SW480 (cell line): Measurements from ENCODE around the gene SPTBN1.
A peak's percentile ranks its signal among the peaks of the same experiment; 100 is the strongest.
"Not testable (repeated sequence)": the region's sequence is repeated elsewhere in the genome, so short reads cannot be mapped to it uniquely, and the experiment has no call there.

Experiments used
- DNase-seq: peaks from one replicate; pipeline ENCODE4 v3.0.0-alpha.2; 2016; ENCODE audit warnings: low spot score

The SPTBN1 gene

DNA sequence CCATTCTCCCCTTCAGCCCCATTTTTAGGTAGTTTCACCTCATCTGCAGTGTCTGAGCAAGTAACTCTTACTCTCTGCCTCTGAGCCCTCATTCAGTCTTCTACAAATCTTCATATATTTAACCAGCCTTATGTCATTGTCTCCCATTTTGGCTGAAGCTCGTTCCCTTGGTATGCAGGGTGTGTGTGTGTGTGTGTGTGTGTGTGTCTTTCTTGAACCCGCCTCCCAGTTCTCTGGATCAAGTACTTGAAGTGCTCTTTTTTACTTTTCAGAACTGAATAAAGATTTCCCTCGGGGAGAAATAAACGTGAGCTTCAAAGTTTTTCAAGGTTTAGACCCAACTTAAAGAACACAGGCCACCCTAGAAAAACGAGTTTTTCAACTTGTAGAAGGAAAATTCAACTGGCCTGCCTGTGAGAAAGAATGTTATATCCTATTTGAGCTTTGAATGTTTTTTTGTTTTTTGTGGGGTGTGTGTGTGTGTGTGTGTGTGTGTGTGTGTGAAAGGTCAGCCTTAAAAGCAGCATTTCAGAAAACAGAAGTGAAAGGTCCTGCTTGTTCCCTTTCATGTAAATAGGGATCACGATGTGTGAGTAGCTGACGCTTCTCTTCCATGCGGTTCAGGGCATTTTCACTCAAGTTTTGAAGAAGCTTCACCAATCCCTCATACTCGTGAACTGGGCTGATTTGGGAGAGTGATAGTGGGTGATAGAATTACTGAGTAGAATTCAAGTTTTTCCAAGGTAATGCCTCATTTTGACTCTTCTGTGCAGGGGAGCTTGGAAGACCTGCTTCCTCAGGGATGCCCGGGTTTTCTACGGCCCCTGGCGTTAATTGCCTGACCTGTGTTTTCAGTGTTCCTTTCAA lies 216.7 kb downstream of the SPTBN1 start:
- no peak for DNase-seq

- no peak for DNase-seq
These were observed 217.4 kb downstream of the SPTBN1 start for GRCh38 chr2:54673501-54673998.

GRCh38 chr2:54675281-54675680 lies 219.2 kb downstream of the SPTBN1 start:
- DNase-seq: no peak

DNA sequence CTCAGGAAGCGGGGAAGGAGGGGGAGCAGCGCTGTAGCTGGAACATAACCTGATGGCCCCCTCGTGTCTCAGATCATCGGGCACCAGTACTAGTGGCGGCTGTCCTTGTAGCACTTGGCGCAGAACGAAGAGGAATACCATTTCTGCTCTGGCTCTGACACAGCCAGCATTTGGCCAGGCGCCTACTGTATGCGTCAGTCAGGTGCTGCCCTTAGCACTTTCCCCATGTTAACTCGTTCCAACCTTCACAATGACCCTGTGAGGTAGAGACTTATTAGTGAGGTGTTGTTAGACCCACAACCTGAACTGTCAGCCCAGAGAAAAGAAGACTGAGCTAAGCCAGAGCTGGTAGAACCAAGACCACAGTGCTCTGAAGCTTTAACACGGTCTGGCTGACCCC lies 219.6 kb downstream of the SPTBN1 start:
- DNase-seq: no peak

DNA sequence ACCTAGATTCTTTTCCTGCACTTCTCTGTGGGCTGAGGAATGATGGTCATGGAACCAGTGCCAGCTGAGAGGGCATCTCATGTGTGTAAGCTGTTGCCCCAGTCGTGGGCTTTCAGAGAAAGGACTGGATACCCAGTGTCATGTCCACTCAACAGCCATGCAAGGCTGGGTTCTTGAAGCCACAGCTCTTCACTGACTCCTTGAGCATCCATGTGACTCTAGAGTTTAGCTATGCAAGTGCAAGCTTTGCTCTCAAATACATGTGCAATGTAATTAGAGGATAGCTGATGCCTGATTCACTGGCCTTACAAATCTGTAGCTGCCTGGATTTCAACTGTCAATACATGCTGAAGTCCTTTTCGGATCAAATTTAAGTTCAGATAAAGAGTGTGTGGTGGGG lies 220.5 kb downstream of the SPTBN1 start:
- DNase-seq: no peak

GRCh38 chr2:54677476-54678265 lies 221.5 kb downstream of the SPTBN1 start:
- DNase-seq: no peak

DNA sequence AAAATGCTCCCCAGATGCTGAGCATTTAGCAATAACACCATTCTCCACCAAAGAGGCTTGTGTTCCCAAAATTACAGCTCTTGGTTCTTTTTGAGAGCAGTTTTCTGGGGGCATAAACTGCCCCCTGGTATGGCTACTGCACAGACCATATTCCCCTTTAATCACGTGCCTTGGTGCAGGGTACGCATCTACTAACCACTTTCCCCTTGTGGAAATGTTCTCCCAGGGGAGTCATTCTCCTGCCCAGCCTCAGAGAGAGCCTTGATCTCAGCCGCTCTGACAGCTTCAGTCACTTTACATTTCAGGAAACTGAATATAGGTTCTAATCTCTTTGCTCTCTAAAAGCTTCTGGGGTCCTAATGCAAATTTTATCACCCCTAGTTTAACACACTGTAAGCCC lies 222.6 kb downstream of the SPTBN1 start:
- DNase-seq: no peak

- DNase-seq: no peak
These were observed 224.4 kb downstream of the SPTBN1 start for GRCh38 chr2:54680397-54681041.

GRCh38 chr2:54681416-54681815 lies 225.3 kb downstream of the SPTBN1 start:
- DNase-seq: no peak

DNA sequence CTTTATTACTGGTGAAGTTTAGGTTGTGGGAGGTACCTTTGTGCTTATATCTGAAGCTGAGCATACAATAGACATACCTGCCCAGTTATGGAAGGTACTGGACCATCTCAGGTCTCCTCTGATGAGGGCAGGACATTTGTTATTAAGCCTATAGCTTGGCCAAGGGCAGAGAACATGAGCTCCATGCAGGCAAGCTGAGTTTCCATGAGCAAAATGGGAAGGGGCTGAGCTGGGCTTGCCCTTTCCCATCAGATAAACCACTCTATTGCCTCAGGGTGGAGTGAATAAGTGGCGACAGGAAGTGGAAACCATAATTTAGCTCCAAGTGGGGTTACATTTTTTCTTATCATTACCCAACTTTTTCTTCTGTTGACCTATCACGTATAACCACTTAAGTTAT lies 227.5 kb downstream of the SPTBN1 start:
- DNase-seq: no peak

DNA sequence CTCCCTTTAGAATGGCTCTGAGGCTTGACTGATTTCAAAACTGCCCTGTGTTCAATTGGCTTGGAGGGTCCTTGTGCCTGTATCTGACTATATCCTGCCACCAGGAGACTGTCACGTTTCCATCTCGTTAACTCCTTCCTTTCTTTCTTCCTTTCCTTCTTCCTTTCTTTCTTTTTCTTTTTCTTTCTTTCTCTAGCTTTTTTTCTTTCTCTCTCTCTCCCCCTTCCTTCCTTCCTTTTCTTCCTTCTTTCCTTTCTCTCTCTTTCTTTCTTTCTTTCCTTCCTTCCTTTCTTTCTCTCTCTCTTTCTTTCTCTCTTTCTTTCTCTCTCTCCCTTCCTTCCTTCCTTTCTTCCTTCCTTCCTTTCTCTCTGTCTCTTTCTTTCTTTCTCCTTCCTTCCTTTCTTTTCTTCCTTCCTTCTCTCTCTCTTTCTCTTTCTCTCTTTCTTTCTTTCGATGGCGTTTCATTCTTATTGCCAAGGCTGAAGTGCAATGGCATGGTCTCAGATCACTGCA lies 229.2 kb downstream of the SPTBN1 start:
- no peak for DNase-seq

GRCh38 chr2:54687595-54688152 lies 231.5 kb downstream of the SPTBN1 start:
- no peak for DNase-seq

GRCh38 chr2:54691445-54692135 lies 235.5 kb downstream of the SPTBN1 start:
- peak; percentile 68 for DNase-seq

- no peak for DNase-seq
These were observed 236.4 kb downstream of the SPTBN1 start for GRCh38 chr2:54692556-54692955.

DNA sequence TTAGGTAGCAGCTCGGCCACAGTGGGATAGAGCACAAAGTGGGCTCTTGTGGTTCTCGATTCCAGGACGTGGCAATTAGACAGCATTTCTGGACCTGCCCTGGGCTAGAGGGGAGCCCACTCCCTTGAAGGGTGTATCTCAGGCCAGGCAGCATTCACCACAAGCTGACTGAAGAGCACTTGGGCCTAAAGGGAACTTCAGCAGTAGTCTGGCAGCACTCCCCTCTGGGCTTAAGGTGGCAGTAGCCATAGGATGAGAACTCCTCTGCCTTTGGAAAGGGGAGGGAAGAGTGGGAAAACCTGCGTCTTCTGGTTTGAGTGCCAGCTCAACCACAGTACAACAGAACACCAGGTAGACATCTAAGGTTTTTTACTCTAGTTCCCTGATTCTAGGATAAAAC lies 239.3 kb downstream of the SPTBN1 start:
- no peak for DNase-seq

DNA sequence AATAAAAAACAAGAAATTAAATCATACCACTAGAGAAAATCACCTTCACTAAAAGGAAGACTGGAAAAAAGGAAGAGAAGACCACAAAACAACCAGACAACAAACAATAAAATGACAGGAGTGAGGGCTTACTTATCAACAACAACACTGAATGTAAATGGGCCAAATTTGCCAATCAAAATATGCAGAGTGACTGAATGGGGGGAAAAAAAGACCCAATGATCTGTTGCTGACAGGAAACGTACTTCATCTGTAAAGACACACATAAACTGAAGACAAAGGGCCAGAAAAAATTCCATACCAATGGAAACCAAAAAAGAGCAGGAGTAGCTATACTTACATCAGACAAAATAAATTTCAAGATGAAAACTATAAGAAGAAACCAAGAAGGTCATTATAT lies 241.8 kb downstream of the SPTBN1 start:
- no peak for DNase-seq

GRCh38 chr2:54698926-54699325 lies 242.8 kb downstream of the SPTBN1 start:
- not testable (repeated sequence) for DNase-seq

- DNase-seq: no peak
These were observed 243.5 kb downstream of the SPTBN1 start for GRCh38 chr2:54699665-54700064.

- peak; percentile 26 for DNase-seq
These were observed 244.9 kb downstream of the SPTBN1 start for GRCh38 chr2:54701029-54701428.

GRCh38 chr2:54704238-54704637 lies 248.1 kb downstream of the SPTBN1 start:
- no peak for DNase-seq
